ENCODE results near the gene COG5. TPM values are rescaled to one million over a fixed set of nuclear protein-coding genes. Genes with fewer than 3 reads are reported as not detected.

Gene COG5
- total RNA-seq, 4 donors from 2014 or later: 20.8 to 49.7 (median 25.7) TPM

DNA sequence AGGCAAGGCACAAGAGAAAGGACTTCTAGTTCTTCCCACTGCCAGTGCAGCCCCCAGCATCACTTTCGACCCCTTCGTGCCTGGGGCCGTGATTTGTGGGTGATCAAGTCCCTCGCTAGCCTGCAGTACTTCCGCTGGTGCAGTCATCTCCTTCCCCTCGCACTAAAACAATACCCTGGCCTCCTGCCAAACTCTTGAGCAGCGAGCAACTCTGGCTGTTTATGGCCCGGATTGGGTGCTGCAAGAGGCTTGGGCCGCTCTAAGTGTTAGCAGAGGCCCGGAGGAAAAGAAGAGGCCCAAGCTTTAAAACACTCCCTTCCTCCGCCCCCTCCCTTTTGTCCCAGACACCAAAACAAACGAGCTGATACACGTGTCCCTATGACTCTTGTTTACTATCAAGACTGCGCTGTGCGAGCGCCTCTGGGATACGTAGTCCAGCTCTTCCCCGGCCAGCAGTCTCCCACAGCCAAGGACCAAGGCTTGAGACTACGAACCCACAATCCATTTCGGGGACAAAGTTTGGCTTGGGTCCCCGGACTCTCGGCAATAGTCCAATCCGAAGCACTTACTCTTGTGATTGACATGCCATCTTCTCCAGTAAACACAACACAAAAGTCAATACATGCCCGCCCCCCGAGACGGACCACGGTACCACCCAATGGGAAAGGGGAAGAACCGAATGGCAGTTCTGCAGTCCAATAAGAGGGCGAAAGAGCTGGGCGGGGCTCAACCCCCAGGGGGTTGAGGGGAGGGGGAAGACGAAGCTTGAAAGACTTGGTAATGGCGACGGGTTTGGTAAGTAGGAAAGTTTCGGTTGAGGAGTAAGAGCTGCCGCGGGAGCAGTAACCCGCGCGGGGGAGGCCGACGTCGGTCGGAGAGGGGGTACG, 395.2 kb downstream of the COG5 start, which contains the start of gene HBP1:
TSS of gene HBP1 (plus strand) at position 771 of the 887 bp plus-strand sequence. CDS start 10,891 bp downstream, outside the sequence.
- in situ Hi-C loops (cut with MboI; ENCODE audit: low sequenced_read_pairs in 4 of 4) (loop anchor here in 1 of 4 donors (25.0 kb wide), 3 partner anchors 506 to 881 kb away; partner anchors contain the start of genes CCDC71L, DLD and NAMPT), intact Hi-C loops (cut with DNase I; ENCODE audit: low total_unique reads) (loop anchor here (1.0 to 10.0 kb wide), 8 partner anchors 124 to 1400 kb away; partner anchors contain the start of genes BCAP29, CCDC71L, COG5 and DLD)
- ATAC-seq (peak; percentile 84), DNase-seq (peak; percentile 100)
- Histone ChIP-seq H3K4me1 (peaks cover 32 to 38% of the 10 kb centered on the region in 2 donors), H3K9me3 (no peaks in the 10 kb centered on the region), H3K27ac (peak within 1 kb of the TSS; percentile 97 to 100 (median 98)), H3K4me3 (peak within 1 kb of the TSS; percentile 85 to 94 (median 89)), H3K36me3 (no peaks in the 10 kb centered on the region), H3K27me3 (no peaks in the 10 kb centered on the region)
- peak; percentile 40 to 95 for TF ChIP-seq POLR2A (IDR thresholded peaks at IDR 0.05)
- TF ChIP-seq, protein P1, sequence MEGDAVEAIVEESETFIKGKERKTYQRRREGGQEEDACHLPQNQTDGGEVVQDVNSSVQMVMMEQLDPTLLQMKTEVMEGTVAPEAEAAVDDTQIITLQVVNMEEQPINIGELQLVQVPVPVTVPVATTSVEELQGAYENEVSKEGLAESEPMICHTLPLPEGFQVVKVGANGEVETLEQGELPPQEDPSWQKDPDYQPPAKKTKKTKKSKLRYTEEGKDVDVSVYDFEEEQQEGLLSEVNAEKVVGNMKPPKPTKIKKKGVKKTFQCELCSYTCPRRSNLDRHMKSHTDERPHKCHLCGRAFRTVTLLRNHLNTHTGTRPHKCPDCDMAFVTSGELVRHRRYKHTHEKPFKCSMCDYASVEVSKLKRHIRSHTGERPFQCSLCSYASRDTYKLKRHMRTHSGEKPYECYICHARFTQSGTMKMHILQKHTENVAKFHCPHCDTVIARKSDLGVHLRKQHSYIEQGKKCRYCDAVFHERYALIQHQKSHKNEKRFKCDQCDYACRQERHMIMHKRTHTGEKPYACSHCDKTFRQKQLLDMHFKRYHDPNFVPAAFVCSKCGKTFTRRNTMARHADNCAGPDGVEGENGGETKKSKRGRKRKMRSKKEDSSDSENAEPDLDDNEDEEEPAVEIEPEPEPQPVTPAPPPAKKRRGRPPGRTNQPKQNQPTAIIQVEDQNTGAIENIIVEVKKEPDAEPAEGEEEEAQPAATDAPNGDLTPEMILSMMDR (IDR thresholded peaks at IDR 0.05 in 4 of 5, conservative IDR thresholded peaks at IDR 0.05 in 1 of 5): no peak

DNA sequence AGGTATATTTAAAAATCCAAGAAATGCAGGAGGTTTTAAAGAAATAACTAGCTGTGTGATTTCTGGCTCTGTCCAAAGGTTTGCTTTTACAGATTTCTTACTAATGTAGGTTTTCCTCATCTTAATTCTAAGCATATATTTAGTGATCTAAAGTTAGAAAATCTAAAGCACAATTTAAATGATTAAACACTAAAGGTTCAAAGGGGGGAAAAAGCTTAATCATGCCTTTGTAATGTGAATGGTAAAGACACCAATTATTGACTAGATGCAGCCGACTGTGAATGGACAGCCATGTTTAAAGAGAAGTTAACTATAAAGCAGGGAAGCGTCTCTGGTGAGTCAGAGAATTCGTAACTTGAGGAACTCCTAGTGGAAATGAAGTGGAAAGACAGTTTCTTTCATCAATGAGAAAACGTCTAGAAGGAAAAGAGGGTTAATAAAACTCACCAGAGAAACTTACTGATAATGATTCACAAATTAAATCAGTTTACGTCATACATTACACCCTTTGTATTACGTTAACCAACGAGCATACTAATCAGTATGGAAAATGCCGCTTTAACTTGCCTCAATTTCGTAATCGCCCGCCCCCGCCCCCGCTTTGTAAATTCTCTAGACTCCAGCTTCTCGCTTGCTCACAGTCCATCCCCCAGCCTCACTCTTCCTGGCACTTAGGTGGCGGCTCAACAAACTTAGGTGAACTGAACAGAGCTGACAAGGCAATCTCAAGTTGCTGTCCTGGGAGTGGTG, 396.1 kb downstream of the COG5 start:
- H3K4me3 ChIP-seq: peak overlapping the region; percentile 52 to 78 (median 68)
- in situ Hi-C loops (cut with MboI; ENCODE audit: low sequenced_read_pairs in 4 of 4) (loop anchor here in 1 of 4 donors (25.0 kb wide), 3 partner anchors 505 to 880 kb away; partner anchors contain the start of genes CCDC71L, DLD and NAMPT), intact Hi-C loops (cut with DNase I; ENCODE audit: low total_unique reads) (loop anchor here (1.0 to 10.0 kb wide), 9 partner anchors 19 to 1401 kb away; partner anchors contain the start of genes BCAP29, CCDC71L, COG5 and DLD)
- peaks cover 24 to 30% of the 10 kb centered on the region in 2 donors for H3K4me1 ChIP-seq
- no peaks in the 10 kb centered on the region for H3K36me3 ChIP-seq
- H3K9me3 ChIP-seq: no peaks in the 10 kb centered on the region
- no peak for DNase-seq
- no peaks in the 10 kb centered on the region for H3K27me3 ChIP-seq
- H3K27ac ChIP-seq: peak overlapping the region; percentile 91 to 100 (median 96)
- no peak for TF ChIP-seq POLR2A (IDR thresholded peaks at IDR 0.05)
- TF ChIP-seq, protein P1 (IDR thresholded peaks at IDR 0.05 in 4 of 5, conservative IDR thresholded peaks at IDR 0.05 in 1 of 5): peak in 3 of 5 experiments; percentile 36 to 40 (median 37)
- peak; percentile 23 to 24 for ATAC-seq

DNA sequence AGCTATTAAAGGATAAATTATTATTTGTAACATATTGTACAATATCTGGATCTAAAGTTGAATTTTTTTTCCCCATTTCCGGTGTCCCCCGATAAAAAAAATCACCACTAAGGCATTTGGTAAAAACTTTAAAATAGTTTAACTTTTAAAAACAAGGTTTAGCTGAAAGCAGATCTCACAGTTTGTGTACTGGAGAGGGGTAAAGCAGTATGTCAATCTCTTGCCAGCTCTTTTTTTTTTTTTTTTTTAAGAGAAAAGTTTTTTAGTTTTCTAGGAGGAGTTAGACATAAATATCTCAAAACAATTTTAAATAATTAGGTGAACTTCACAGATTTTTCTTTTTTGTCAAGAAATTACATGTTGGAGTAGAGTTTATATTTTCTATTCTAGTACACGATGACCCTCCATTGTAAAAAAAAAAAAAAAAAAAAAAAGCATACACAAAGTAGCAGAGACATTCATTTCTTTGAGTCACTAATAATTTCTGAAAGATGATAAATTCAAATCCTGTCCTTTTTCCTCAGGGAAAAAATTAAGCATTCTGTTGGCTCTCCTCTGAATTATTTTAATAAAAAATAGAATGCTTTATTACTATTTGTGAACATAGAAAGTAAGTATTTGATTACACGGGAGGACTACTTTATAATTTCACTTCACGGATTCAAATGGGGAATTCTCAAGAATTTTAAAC, 396.8 kb downstream of the COG5 start:
- no peaks in the 10 kb centered on the region for H3K27me3 ChIP-seq
- in situ Hi-C loops (cut with MboI; ENCODE audit: low sequenced_read_pairs in 4 of 4): loop anchor here in 1 of 4 donors (25.0 kb wide), 3 partner anchors 505 to 880 kb away; partner anchors contain the start of genes CCDC71L, DLD and NAMPT
- ATAC-seq: no peak
- TF ChIP-seq POLR2A (IDR thresholded peaks at IDR 0.05): no peak
- TF ChIP-seq, protein P1 (IDR thresholded peaks at IDR 0.05 in 4 of 5, conservative IDR thresholded peaks at IDR 0.05 in 1 of 5): no peak
- no peaks in the 10 kb centered on the region for H3K36me3 ChIP-seq
- H3K9me3 ChIP-seq: no peaks in the 10 kb centered on the region
- no peak for DNase-seq
- H3K27ac ChIP-seq: peak overlapping the region; percentile 91 to 100 (median 96)
- peak overlapping the region; percentile 52 to 78 (median 68) for H3K4me3 ChIP-seq
- peaks cover 17 to 22% of the 10 kb centered on the region in 2 donors for H3K4me1 ChIP-seq
- intact Hi-C loops (cut with DNase I; ENCODE audit: low total_unique reads): loop anchor here (1.0 to 10.0 kb wide), 5 partner anchors 19 to 885 kb away; partner anchors contain the start of genes COG5, DLD, DUS4L and NAMPT

DNA sequence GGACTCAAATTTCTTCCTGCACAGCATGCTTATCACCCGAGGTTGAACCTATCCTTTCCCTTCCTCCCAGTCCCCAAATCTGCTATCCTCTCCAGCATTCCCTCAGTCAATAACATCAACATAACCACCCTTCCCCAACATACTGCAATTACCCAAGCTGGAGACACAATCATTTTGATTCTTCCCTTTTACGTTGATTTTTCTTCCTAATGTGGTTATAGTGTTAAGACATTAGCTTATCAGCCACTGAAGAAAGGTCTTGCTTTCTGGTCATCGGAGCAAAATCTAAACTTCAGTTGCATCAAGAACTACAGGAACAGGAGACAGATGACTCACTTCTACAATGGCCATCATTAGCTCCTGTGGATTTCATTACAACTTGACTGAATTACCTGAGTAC, 398.4 kb downstream of the COG5 start:
- intact Hi-C loops (cut with DNase I; ENCODE audit: low total_unique reads) (loop anchor here (5.0 to 10.0 kb wide), 4 partner anchors 121 to 883 kb away; partner anchors contain the start of genes COG5, DLD, DUS4L and NAMPT), in situ Hi-C loops (cut with MboI; ENCODE audit: low sequenced_read_pairs in 4 of 4) (loop anchor here in 1 of 4 donors (25.0 kb wide), 3 partner anchors 503 to 878 kb away; partner anchors contain the start of genes CCDC71L, DLD and NAMPT)
- Histone ChIP-seq H3K27me3 (no peaks in the 10 kb centered on the region), H3K4me1 (peaks cover 5 to 7% of the 10 kb centered on the region in 2 donors), H3K4me3 (no peak overlapping the region), H3K27ac (no peak overlapping the region), H3K36me3 (no peaks in the 10 kb centered on the region), H3K9me3 (no peaks in the 10 kb centered on the region)
- TF ChIP-seq, protein P1 (IDR thresholded peaks at IDR 0.05 in 4 of 5, conservative IDR thresholded peaks at IDR 0.05 in 1 of 5): no peak
- TF ChIP-seq POLR2A (IDR thresholded peaks at IDR 0.05): no peak
- DNase-seq (no peak), ATAC-seq (no peak)
